Activated CD8-positive, alpha-beta memory T cell treated with anti-CD3 and anti-CD28 coated beads for 48 hours (primary cell): ENCODE measurements around the gene AAMDC.
"Not testable (repeated sequence)": the region's sequence is repeated elsewhere in the genome, so short reads cannot be mapped to it uniquely, and the experiment has no call there.

Experiments
- DNase-seq, 3 experiments: peaks; one replicate each; pipeline ENCODE4 v3.0.0-alpha.2; 2020; ENCODE audit warnings: low read depth in 2 of 3, low spot score in 2 of 3

Gene AAMDC

GRCh38 chr11:77884186-77884828 is 63.4 kb downstream of the AAMDC start:
- DNase-seq: no peak

GRCh38 chr11:77884829-77885190 is 63.9 kb downstream of the AAMDC start:
- no peak for DNase-seq

GRCh38 chr11:77886401-77886800 is 65.5 kb downstream of the AAMDC start:
- DNase-seq: no peak

- DNase-seq: not testable (repeated sequence)
These were observed 68.1 kb downstream of the AAMDC start for GRCh38 chr11:77889045-77889444.

GRCh38 chr11:77890100-77890614 is 69.2 kb downstream of the AAMDC start:
- DNase-seq: not testable (repeated sequence)

DNA sequence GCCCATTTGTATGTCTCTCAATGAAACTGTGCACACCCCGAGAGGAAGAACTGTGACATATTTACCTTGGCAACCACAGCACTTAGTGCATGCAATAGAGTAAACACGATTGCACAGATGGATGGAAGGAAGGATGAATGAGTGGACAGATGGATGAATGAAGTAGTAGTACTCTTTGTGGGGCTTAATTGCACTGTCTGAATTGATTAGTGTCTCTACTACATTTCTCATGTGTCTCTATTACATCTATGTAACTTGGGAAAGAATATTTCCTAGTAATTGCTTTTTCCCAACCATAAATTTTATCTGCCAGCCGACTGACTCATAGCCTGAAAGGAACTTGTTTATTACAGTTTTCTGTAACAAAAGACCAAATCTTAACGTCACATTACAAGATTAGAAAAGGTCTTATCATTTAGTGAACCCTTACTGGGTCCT is 69.7 kb downstream of the AAMDC start:
- not testable (repeated sequence) for DNase-seq

- not testable (repeated sequence) for DNase-seq
These were observed 70.3 kb downstream of the AAMDC start for GRCh38 chr11:77891256-77891655.

- not testable (repeated sequence) for DNase-seq
These were observed 70.8 kb downstream of the AAMDC start for GRCh38 chr11:77891703-77892102.

GRCh38 chr11:77894949-77895348 is 74.0 kb downstream of the AAMDC start:
- not testable (repeated sequence) for DNase-seq

GRCh38 chr11:77908835-77909234 is 87.9 kb downstream of the AAMDC start:
- DNase-seq: no peak

GRCh38 chr11:77909277-77909676 is 88.3 kb downstream of the AAMDC start:
- no peak for DNase-seq

- DNase-seq: not testable (repeated sequence)
These were observed 89.9 kb downstream of the AAMDC start for GRCh38 chr11:77910828-77911227.

GRCh38 chr11:77913608-77914306 is 92.8 kb downstream of the AAMDC start:
- DNase-seq: not testable (repeated sequence)

GRCh38 chr11:77914307-77914791 is 93.4 kb downstream of the AAMDC start:
- not testable (repeated sequence) for DNase-seq

GRCh38 chr11:77917713-77918112 is 96.8 kb downstream of the AAMDC start:
- not testable (repeated sequence) for DNase-seq
